Dedifferentiated amniotic fluid mesenchymal stem cell (primary cell): ENCODE data around the gene HSPA1A.
"Not testable (repeated sequence)": the region's sequence is repeated elsewhere in the genome, so short reads cannot be mapped to it uniquely, and the experiment has no call there.

Experiments used
- DNase-seq: peaks from one replicate; pipeline ENCODE4 v3.0.0-alpha.2; 2016; ENCODE audit errors: extremely low spot score

HSPA1A gene

GRCh38 chr6:31781244-31782125 is 33.9 kb upstream of the HSPA1A start:
- no peak for DNase-seq

GRCh38 chr6:31782126-31782855 is 33.1 kb upstream of the HSPA1A start:
- DNase-seq: no peak

- DNase-seq: no peak
Observed at GRCh38 chr6:31784098-31784925, 31.0 kb upstream of the HSPA1A start.

- no peak for DNase-seq
Observed at GRCh38 chr6:31785475-31785874, 29.9 kb upstream of the HSPA1A start.

GRCh38 chr6:31791324-31792089 is 23.8 kb upstream of the HSPA1A start:
- DNase-seq: peak; percentile 40

- no peak for DNase-seq
Observed at GRCh38 chr6:31792090-31792374, 23.3 kb upstream of the HSPA1A start.

- no peak for DNase-seq
Observed at GRCh38 chr6:31792761-31793171, 22.6 kb upstream of the HSPA1A start.

- not testable (repeated sequence) for DNase-seq
Observed at GRCh38 chr6:31793927-31794245, 21.5 kb upstream of the HSPA1A start.

GRCh38 chr6:31794294-31794865 is 21.0 kb upstream of the HSPA1A start:
- DNase-seq: peak; percentile 38

GRCh38 chr6:31794866-31795615 is 20.3 kb upstream of the HSPA1A start:
- DNase-seq: no peak

GRCh38 chr6:31795616-31796298 is 19.6 kb upstream of the HSPA1A start, which contains the start of gene VARS1:
Gene VARS1 (minus strand): TSS chr6:31795752. CDS start chr6:31795217, 535 bp downstream.
- peak; percentile 79 for DNase-seq

GRCh38 chr6:31796993-31797385 is 18.4 kb upstream of the HSPA1A start:
- DNase-seq: no peak

GRCh38 chr6:31797588-31797987 is 17.8 kb upstream of the HSPA1A start:
- no peak for DNase-seq

- no peak for DNase-seq
Observed at GRCh38 chr6:31799781-31800180, 15.6 kb upstream of the HSPA1A start.

- DNase-seq: not testable (repeated sequence)
Observed at GRCh38 chr6:31801031-31801927, 14.1 kb upstream of the HSPA1A start.

GRCh38 chr6:31805939-31806469 is 9.3 kb upstream of the HSPA1A start:
- DNase-seq: no peak

GRCh38 chr6:31806470-31807272 is 8.7 kb upstream of the HSPA1A start, which contains the start of gene LSM2:
Gene LSM2 (minus strand): TSS chr6:31806966. CDS start chr6:31806757, 209 bp downstream.
- peak; percentile 97 for DNase-seq

- not testable (repeated sequence) for DNase-seq
Observed at GRCh38 chr6:31808599-31808998, 6.7 kb upstream of the HSPA1A start.
